ENCODE results near the gene FNDC1.

The FNDC1 gene

DNA sequence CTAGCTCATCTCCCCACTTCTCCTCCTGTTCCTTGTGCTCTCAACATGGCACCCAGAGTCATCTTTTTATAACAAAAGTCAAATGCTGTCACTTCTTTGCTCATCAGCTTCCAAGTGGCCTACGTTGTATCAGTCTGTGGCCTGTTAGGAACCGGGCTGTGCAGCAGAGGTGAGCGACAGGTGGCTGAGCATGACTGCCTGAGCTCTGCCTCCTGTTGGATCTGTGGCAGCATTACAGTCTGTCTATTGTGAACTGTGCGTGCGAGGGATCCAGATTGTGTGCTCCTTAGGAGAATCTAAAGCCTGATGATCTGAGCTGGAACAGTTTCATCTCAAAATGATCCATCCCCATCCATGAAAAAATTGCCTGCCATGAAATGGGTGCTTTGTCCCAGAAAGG is 129.6 kb downstream of the FNDC1 start:
- no peaks in the 10 kb centered on the region for H3K36me3 ChIP-seq (ENCODE audit: insufficient read depth, low read length)
- H4K20me1 ChIP-seq (ENCODE audit: insufficient read depth, low read length) = no peaks in the 10 kb centered on the region
- H3K4me1 ChIP-seq (ENCODE audit: insufficient read depth, low read length, severe bottlenecking) = no peaks in the 10 kb centered on the region
- H3K9ac ChIP-seq (ENCODE audit: low read length) = no peak overlapping the region
- H3F3A ChIP-seq (ENCODE audit: insufficient read depth, low read length) = no peaks in the 10 kb centered on the region
- H3K4me3 ChIP-seq (ENCODE audit: low read depth, low read length, poor library complexity, severe bottlenecking) = no peak overlapping the region
- H3K27me3 ChIP-seq (ENCODE audit: insufficient read depth, low read length) = no peaks in the 10 kb centered on the region
- H3K27ac ChIP-seq (ENCODE audit: low read depth, low read length, poor library complexity, severe bottlenecking) = no peak overlapping the region
- no peaks in the 10 kb centered on the region for H3K9me2 ChIP-seq (ENCODE audit: low read depth, low read length)
- H2AFZ ChIP-seq (ENCODE audit: low read length) = no peak overlapping the region
- TF ChIP-seq, protein P1, sequence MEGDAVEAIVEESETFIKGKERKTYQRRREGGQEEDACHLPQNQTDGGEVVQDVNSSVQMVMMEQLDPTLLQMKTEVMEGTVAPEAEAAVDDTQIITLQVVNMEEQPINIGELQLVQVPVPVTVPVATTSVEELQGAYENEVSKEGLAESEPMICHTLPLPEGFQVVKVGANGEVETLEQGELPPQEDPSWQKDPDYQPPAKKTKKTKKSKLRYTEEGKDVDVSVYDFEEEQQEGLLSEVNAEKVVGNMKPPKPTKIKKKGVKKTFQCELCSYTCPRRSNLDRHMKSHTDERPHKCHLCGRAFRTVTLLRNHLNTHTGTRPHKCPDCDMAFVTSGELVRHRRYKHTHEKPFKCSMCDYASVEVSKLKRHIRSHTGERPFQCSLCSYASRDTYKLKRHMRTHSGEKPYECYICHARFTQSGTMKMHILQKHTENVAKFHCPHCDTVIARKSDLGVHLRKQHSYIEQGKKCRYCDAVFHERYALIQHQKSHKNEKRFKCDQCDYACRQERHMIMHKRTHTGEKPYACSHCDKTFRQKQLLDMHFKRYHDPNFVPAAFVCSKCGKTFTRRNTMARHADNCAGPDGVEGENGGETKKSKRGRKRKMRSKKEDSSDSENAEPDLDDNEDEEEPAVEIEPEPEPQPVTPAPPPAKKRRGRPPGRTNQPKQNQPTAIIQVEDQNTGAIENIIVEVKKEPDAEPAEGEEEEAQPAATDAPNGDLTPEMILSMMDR (IDR thresholded peaks at IDR 0.05; ENCODE audit: low read length) = peak; percentile 31; the same call in 1 of the 2 replicates
- no peak for TF ChIP-seq EZH2 (IDR thresholded peaks at IDR 0.05; ENCODE audit: borderline replicate concordance, low read length)
- H3K4me2 ChIP-seq (ENCODE audit: low read length) = no peak overlapping the region
- H3K9me3 ChIP-seq (ENCODE audit: low read length) = no peaks in the 10 kb centered on the region
- no peaks in the 10 kb centered on the region for H3K79me2 ChIP-seq (ENCODE audit: insufficient read depth, low read length)

DNA sequence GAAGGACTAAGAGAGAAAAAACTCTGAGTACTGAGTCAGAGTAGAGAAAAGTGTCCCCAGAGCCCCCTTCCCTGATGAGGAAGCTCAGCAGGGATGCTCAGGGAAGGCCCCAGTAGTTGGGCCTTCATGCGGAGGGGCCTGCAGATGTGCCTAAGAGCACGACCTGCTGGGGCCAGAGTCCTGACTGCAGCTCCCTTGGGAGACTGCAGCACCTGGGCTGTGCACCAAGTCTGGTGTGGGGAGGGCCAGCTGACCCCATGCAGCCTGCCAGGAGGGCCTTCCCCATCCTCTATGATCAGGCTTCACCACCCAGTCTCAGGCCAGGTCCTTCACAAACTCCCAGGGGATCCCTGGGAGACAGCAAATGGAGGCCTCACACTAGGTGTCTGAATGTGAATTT is 130.4 kb downstream of the FNDC1 start:
- Histone ChIP-seq H2AFZ (ENCODE audit: low read length) (no peak overlapping the region), H3K27me3 (ENCODE audit: insufficient read depth, low read length) (no peaks in the 10 kb centered on the region)

DNA sequence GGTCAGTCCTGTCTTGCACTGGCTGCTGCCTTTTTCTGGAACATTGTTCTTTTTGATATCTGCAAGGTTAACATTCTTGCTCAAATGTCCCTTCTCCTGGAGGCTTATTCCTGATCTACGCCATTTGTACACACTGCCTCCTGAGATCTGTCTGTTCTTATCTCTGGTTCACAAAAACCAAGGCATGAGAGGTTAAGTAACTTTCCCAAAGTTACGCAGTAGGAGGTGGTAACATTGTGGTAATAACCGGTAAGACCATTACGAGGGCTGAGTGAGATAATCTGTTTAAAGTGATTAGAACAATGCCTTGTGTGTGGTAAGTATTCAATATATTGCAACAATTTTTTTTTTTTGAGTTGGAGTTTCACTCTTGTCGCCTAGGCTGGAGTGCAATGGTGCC is 132.1 kb downstream of the FNDC1 start:
- Histone ChIP-seq H3K9me3 (ENCODE audit: low read length) (no peaks in the 10 kb centered on the region), H3K79me2 (ENCODE audit: insufficient read depth, low read length) (no peaks in the 10 kb centered on the region), H3K4me2 (ENCODE audit: low read length) (no peak overlapping the region), H3K4me1 (ENCODE audit: insufficient read depth, low read length, severe bottlenecking) (no peaks in the 10 kb centered on the region), H3K9me2 (ENCODE audit: low read depth, low read length) (no peaks in the 10 kb centered on the region), H4K20me1 (ENCODE audit: insufficient read depth, low read length) (no peaks in the 10 kb centered on the region), H3K36me3 (ENCODE audit: insufficient read depth, low read length) (no peaks in the 10 kb centered on the region), H3K9ac (ENCODE audit: low read length) (no peak overlapping the region), H3K27ac (ENCODE audit: low read depth, low read length, poor library complexity, severe bottlenecking) (no peak overlapping the region), H3F3A (ENCODE audit: insufficient read depth, low read length) (no peaks in the 10 kb centered on the region), H3K27me3 (ENCODE audit: insufficient read depth, low read length) (no peaks in the 10 kb centered on the region), H2AFZ (ENCODE audit: low read length) (no peak overlapping the region), H3K4me3 (ENCODE audit: low read depth, low read length, poor library complexity, severe bottlenecking) (no peak overlapping the region)
- TF ChIP-seq EZH2 (IDR thresholded peaks at IDR 0.05; ENCODE audit: borderline replicate concordance, low read length) = no peak
- TF ChIP-seq, protein P1 (IDR thresholded peaks at IDR 0.05; ENCODE audit: low read length) = no peak

More for the DNA sequence above, 130.4 kb downstream of the FNDC1 start:
- no peaks in the 10 kb centered on the region for H3K4me1 ChIP-seq (ENCODE audit: insufficient read depth, low read length, severe bottlenecking)
- no peaks in the 10 kb centered on the region for H3K9me2 ChIP-seq (ENCODE audit: low read depth, low read length)
- no peaks in the 10 kb centered on the region for H3K36me3 ChIP-seq (ENCODE audit: insufficient read depth, low read length)
- no peak overlapping the region for H3K27ac ChIP-seq (ENCODE audit: low read depth, low read length, poor library complexity, severe bottlenecking)
- no peak overlapping the region for H3K9ac ChIP-seq (ENCODE audit: low read length)
- no peaks in the 10 kb centered on the region for H3K79me2 ChIP-seq (ENCODE audit: insufficient read depth, low read length)
- no peak for TF ChIP-seq EZH2 (IDR thresholded peaks at IDR 0.05; ENCODE audit: borderline replicate concordance, low read length)
- TF ChIP-seq, protein P1 (IDR thresholded peaks at IDR 0.05; ENCODE audit: low read length) = no peak
- no peak overlapping the region for H3K4me2 ChIP-seq (ENCODE audit: low read length)
- H3K9me3 ChIP-seq (ENCODE audit: low read length) = no peaks in the 10 kb centered on the region
- H3F3A ChIP-seq (ENCODE audit: insufficient read depth, low read length) = no peaks in the 10 kb centered on the region
- H4K20me1 ChIP-seq (ENCODE audit: insufficient read depth, low read length) = no peaks in the 10 kb centered on the region
- H3K4me3 ChIP-seq (ENCODE audit: low read depth, low read length, poor library complexity, severe bottlenecking) = no peak overlapping the region
